Loucy (cell line): ENCODE measurements around the gene FAM217B.

Experiments used
- H2AFZ ChIP-seq: fragments of 200-600 bp; sonication (generic); 2 replicates; pipeline ENCODE4 v1.6.0; 2016; ENCODE audit warnings: antibody characterized with exemption, mild to moderate bottlenecking, low read length, moderate library complexity
- H3F3A ChIP-seq: fragments of 200-600 bp; 2 replicates; pipeline ENCODE4 v1.6.0; 2016; ENCODE audit warnings: antibody characterized with exemption, low read depth, mild to moderate bottlenecking
- H3K27me3 ChIP-seq: fragments of 200-600 bp; sonication (generic); 2 replicates; pipeline ENCODE4 v1.6.1; 2014; ENCODE audit warnings: low read length, mild to moderate bottlenecking; ENCODE audit not compliant: insufficient read depth, poor library complexity, severe bottlenecking
- H3K36me3 ChIP-seq: fragments of 200-600 bp; sonication (generic); 2 replicates; pipeline ENCODE4 v1.6.1; 2016; ENCODE audit warnings: low read length; ENCODE audit not compliant: insufficient read depth
- H3K4me1 ChIP-seq: fragments of 200-600 bp; sonication (generic); 2 replicates; pipeline ENCODE4 v1.5.1; 2014; ENCODE audit warnings: low read length, mild to moderate bottlenecking; ENCODE audit not compliant: insufficient read depth, poor library complexity, severe bottlenecking
- H3K4me2 ChIP-seq: fragments of 200-600 bp; sonication (generic); 2 replicates; pipeline ENCODE4 v1.6.0; 2014; ENCODE audit warnings: antibody characterized with exemption, low read length, low read depth, mild to moderate bottlenecking; ENCODE audit not compliant: poor library complexity, severe bottlenecking
- H3K4me3 ChIP-seq: fragments of 200-600 bp; sonication (generic); 2 replicates; pipeline ENCODE4 v1.5.1; 2014; ENCODE audit warnings: low read length, mild to moderate bottlenecking, mixed read lengths; ENCODE audit not compliant: poor library complexity, severe bottlenecking
- H3K79me2 ChIP-seq: fragments of 200-600 bp; sonication (generic); 2 replicates; pipeline ENCODE4 v1.6.1; 2014; ENCODE audit warnings: low read length; ENCODE audit not compliant: insufficient read depth
- H3K9ac ChIP-seq: fragments of 200-600 bp; sonication (generic); 2 replicates; pipeline ENCODE4 v1.6.0; 2014; ENCODE audit warnings: mild to moderate bottlenecking, low read depth, low read length, moderate library complexity; ENCODE audit not compliant: poor library complexity, severe bottlenecking
- H3K9me2 ChIP-seq: fragments of 200-600 bp; sonication (generic); replicated peaks from 2 replicates; pipeline ENCODE4 v1.6.1; 2016; ENCODE audit warnings: low read depth, low read length, mixed read lengths
- H3K9me3 ChIP-seq: fragments of 200-600 bp; sonication (generic); 2 replicates; pipeline ENCODE4 v1.6.1; 2014; ENCODE audit warnings: mild to moderate bottlenecking, antibody characterized with exemption, low read length, low read depth; ENCODE audit not compliant: insufficient read depth
- H4K20me1 ChIP-seq: fragments of 200-600 bp; sonication (generic); 2 replicates; pipeline ENCODE4 v1.6.0; 2014; ENCODE audit warnings: antibody characterized with exemption, low read length, mild to moderate bottlenecking; ENCODE audit not compliant: insufficient read depth, poor library complexity, severe bottlenecking
- CTCF ChIP-seq: fragments of 200-600 bp; sonication (generic); conservative IDR thresholded peaks from 2 replicates; pipeline ENCODE4 v1.5.1; 2014; ENCODE audit warnings: mild to moderate bottlenecking, antibody characterized with exemption, low read length
- EZH2phosphoT487 ChIP-seq: fragments of 200-600 bp; IDR thresholded peaks from 2 replicates; pipeline ENCODE4 v1.6.1; 2018; ENCODE audit warnings: antibody characterized with exemption, mild to moderate bottlenecking, moderate library complexity, borderline replicate concordance

The FAM217B gene

GRCh38 chr20:59985864-59986263 lies 45.7 kb downstream of the FAM217B start:
- TF ChIP-seq EZH2phosphoT487 = no peak
- peak; percentile 70 for TF ChIP-seq CTCF
- Histone ChIP-seq H3K4me1 (peaks cover 7% of the 10 kb centered on the region), H3K27me3 (no peaks in the 10 kb centered on the region), H3F3A (no peaks in the 10 kb centered on the region), H3K9ac (no peak overlapping the region), H4K20me1 (no peaks in the 10 kb centered on the region), H3K4me3 (no peak overlapping the region), H2AFZ (peak overlapping the region; percentile 87; the same call in 1 of the 2 replicates), H3K79me2 (no peaks in the 10 kb centered on the region), H3K4me2 (no peak overlapping the region), H3K36me3 (no peaks in the 10 kb centered on the region), H3K9me3 (no peaks in the 10 kb centered on the region), H3K9me2 (no peaks in the 10 kb centered on the region)

GRCh38 chr20:59987135-59987534 lies 46.9 kb downstream of the FAM217B start:
- no peaks in the 10 kb centered on the region for H3K27me3 ChIP-seq
- no peaks in the 10 kb centered on the region for H3K79me2 ChIP-seq
- no peaks in the 10 kb centered on the region for H4K20me1 ChIP-seq
- no peaks in the 10 kb centered on the region for H3F3A ChIP-seq
- H3K9ac ChIP-seq = no peak overlapping the region
- H3K4me2 ChIP-seq = no peak overlapping the region
- H3K36me3 ChIP-seq = no peaks in the 10 kb centered on the region
- no peak for TF ChIP-seq CTCF
- no peak for TF ChIP-seq EZH2phosphoT487
- H2AFZ ChIP-seq = no peak overlapping the region
- H3K4me3 ChIP-seq = no peak overlapping the region
- H3K4me1 ChIP-seq = peaks cover 7% of the 10 kb centered on the region
- no peaks in the 10 kb centered on the region for H3K9me3 ChIP-seq
- H3K9me2 ChIP-seq = no peaks in the 10 kb centered on the region

- H3K4me3 ChIP-seq = no peak overlapping the region
- H4K20me1 ChIP-seq = no peaks in the 10 kb centered on the region
- no peaks in the 10 kb centered on the region for H3K9me2 ChIP-seq
- H3K4me1 ChIP-seq = peaks cover 7% of the 10 kb centered on the region
- TF ChIP-seq EZH2phosphoT487 (no peak), CTCF (no peak)
- H3K36me3 ChIP-seq = no peaks in the 10 kb centered on the region
- H3K79me2 ChIP-seq = no peaks in the 10 kb centered on the region
- H2AFZ ChIP-seq = no peak overlapping the region
- H3K9ac ChIP-seq = no peak overlapping the region
- H3F3A ChIP-seq = no peaks in the 10 kb centered on the region
- peak overlapping the region; percentile 30 for H3K4me2 ChIP-seq
- H3K9me3 ChIP-seq = no peaks in the 10 kb centered on the region
- H3K27me3 ChIP-seq = no peaks in the 10 kb centered on the region
Measured at GRCh38 chr20:59988141-59988540, 48.0 kb downstream of the FAM217B start.
